Ovary (tissue), 10 donors: ENCODE results near the gene TFE3. TPM values are rescaled to one million over a fixed set of nuclear protein-coding genes. Genes with fewer than 3 reads are reported as not detected.

Experiments used
- DNase-seq, 5 donors: peaks; one replicate each; pipeline ENCODE4 v3.0.0-alpha.2; 2019 to 2020
- H3K27ac ChIP-seq, 2 donors: fragments of 200-600 bp; one replicate each; pipeline versions ENCODE4 v1.5.1 to v1.8.0; 2019 to 2022
- H3K27me3 ChIP-seq: fragments of 200-600 bp; one replicate; pipeline ENCODE4 v1.8.0; 2022
- H3K36me3 ChIP-seq: fragments of 200-600 bp; sonication (generic); one replicate; pipeline ENCODE4 v1.5.1; 2019
- H3K4me1 ChIP-seq: one replicate; pipeline ENCODE4 v1.8.1; 2013; ENCODE audit warnings: mild to moderate bottlenecking, moderate library complexity; ENCODE audit not compliant: insufficient read depth
- H3K4me3 ChIP-seq: fragments of 200-600 bp; sonication (generic); one replicate; pipeline ENCODE4 v1.5.1; 2017
- H3K9me3 ChIP-seq, 2 donors: fragments of 200-600 bp in 1 of 2; sonication (generic) in 1 of 2; one replicate each; pipeline versions ENCODE4 v1.5.1 to v1.8.1; 2013 to 2019; ENCODE audit warnings: mild to moderate bottlenecking in 1 of 2, moderate library complexity in 1 of 2
- CTCF ChIP-seq, 3 donors: fragments of 450-650 bp in 2 of 3; fragments of 200-600 bp in 1 of 3; IDR thresholded peaks; one replicate each; pipeline versions ENCODE4 v1.5.1 to v1.8.0; 2016 to 2022; ENCODE audit warnings: antibody characterized with exemption in 3 of 3, mild to moderate bottlenecking in 1 of 3
- EP300 ChIP-seq: sonication (generic); formaldehyde crosslinking; IDR thresholded peaks from one replicate; pipeline ENCODE4 v1.6.1; 2017; ENCODE audit warnings: antibody characterized with exemption
- POLR2A ChIP-seq: fragments of 450-650 bp; IDR thresholded peaks from one replicate; pipeline ENCODE4 v1.6.1; 2017; ENCODE audit warnings: antibody characterized with exemption, mild to moderate bottlenecking, moderate library complexity
- WGBS, 3 donors: extraction: QIAGEN DNeasy Blood & Tissue Kit in 1 of 3; methylation state at CpG; one replicate each; pipeline versions ENCODE4 v1.1.5 to v1.1.7; 2013 to 2017; 5-methylcytosine and 5-hydroxymethylcytosine counted together
- intact Hi-C, 4 donors: fragments of 100-400 bp; cut with DNase I; formaldehyde crosslinking; loops; one replicate each; pipeline versions ENCODE4 v1.11.0 to v1.15.1; 2022 to 2023
- long read RNA-seq, 3 donors: library from polyadenylated mRNA in 2 of 3; unstranded in 2 of 3; transcript quantifications; one replicate each; pipeline ENCODE4 v2.0.0 and lab custom pipeline, GENCODE V29; 2021 to 2026
- polyA plus RNA-seq, 2 donors: library from polyadenylated mRNA; stranded (reverse); fragments of 200-250 nt in 1 of 2; fragments of 350-450 nt in 1 of 2; fragmentation: Illumina TruSeq in 1 of 2; extraction: RNeasy Lipid Tissue Mini Kit (QIAGEN cat#74804) in 1 of 2; gene quantifications; one replicate each; pipeline ENCODE4 v1.2.3, GENCODE V29; 2013 to 2014
- total RNA-seq, 7 donors: library from RNA; depleted of rRNA in 2 of 7; stranded (reverse); fragments of >200 nt in 2 of 7; fragmentation: NEBNext Ultra II Directional in 3 of 7; extraction: Animal tissue kit (Norgen Biotek cat#: 25700) in 3 of 7; gene quantifications; one replicate each; pipeline versions ENCODE4 v1.1.0 to v1.2.4, GENCODE V29; 2016 to 2023
- donor health status: DM: no; HTN: no; CAD: no; lungs with moderate emphysema.
- donor health status: DM: no; HTN: no; CAD: no.
- donor health status: Bipolar disorder and iron deficiency.
- donor health status: DM: yes; HTN: yes; CAD: no.
- donor health status: DM: no; HTN: no; CAD: no.
- donor health status: DM: yes; HTN: yes; CAD: no.

The TFE3 gene
- total RNA-seq (10 to 100 TPM; 44.8 to 69.4 (median 57.3) TPM), polyA plus RNA-seq (10 to 100 TPM; 42.1 to 49.2 TPM)
- long read RNA-seq, donor 1, transcript TFE3-204 (10 exons, 3,279 nt), result minor isoform, 16 of 123 reads
- long read RNA-seq, donor 1, transcript TFE3-201 (10 exons, 3,415 nt), result major isoform, 29 of 123 reads
- long read RNA-seq, donor 1, partial matches to known transcripts, result 31 of 123 reads
- long read RNA-seq, donor 1, other reads (novel, unspliced or antisense), result 45 of 123 reads
- long read RNA-seq, donor 2, partial matches to known transcripts, result 0 of 5 reads
- long read RNA-seq, donor 2, other reads (novel, unspliced or antisense), result 0 of 5 reads
- long read RNA-seq, donor 3, transcript TFE3-204 (10 exons, 3,279 nt), result minor isoform, 34 of 168 reads
- long read RNA-seq, donor 3, transcript TFE3-201 (10 exons, 3,415 nt), result major isoform, 76 of 168 reads
- long read RNA-seq, donor 3, partial matches to known transcripts, result 20 of 168 reads
- long read RNA-seq, donor 3, other reads (novel, unspliced or antisense), result 37 of 168 reads

GRCh38 chrX:49043220-49043986, at the start of gene TFE3:
TSS of gene TFE3 (minus strand) at chrX:49043357. CDS start at chrX:49043226, 131 bp downstream.
- Histone ChIP-seq H3K27me3 (no peaks in the 10 kb centered on the region), H3K9me3 (peaks cover 0 to 3% of the 10 kb centered on the region in 2 donors), H3K4me1 (no peaks in the 10 kb centered on the region), H3K36me3 (no peaks in the 10 kb centered on the region), H3K27ac (peak within 1 kb of the TSS; percentile 97 to 99), H3K4me3 (peak within 1 kb of the TSS; percentile 61)
- WGBS, 3 donors, result 27 to 34% (median 31%) methylated on average over 65 to 67 of the region's 67 CpGs
- intact Hi-C loops, result no loop called here
- peak; percentile 96 to 99 (median 97) for DNase-seq
- TF ChIP-seq EP300 (peak; percentile 69), POLR2A (peak; percentile 80), CTCF (IDR thresholded peaks at IDR 0.05) (peak; percentile 58 to 80 (median 61))

- Histone ChIP-seq H3K36me3 (no peaks in the 10 kb centered on the region), H3K9me3 (no peaks in the 10 kb centered on the region), H3K27ac (no peak overlapping the region), H3K4me1 (no peaks in the 10 kb centered on the region), H3K4me3 (no peak overlapping the region), H3K27me3 (no peaks in the 10 kb centered on the region)
- WGBS, 3 donors, result 77 to 83% (median 79%) methylated on average over 4 of the region's 4 CpGs
- DNase-seq, result no peak
- intact Hi-C loops, result no loop called here
- no peak for TF ChIP-seq CTCF (IDR thresholded peaks at IDR 0.05)
Observed at GRCh38 chrX:49089553-49089952, 46.4 kb upstream of the TFE3 start.

GRCh38 chrX:49082271-49082871, 39.2 kb upstream of the TFE3 start:
- no peaks in the 10 kb centered on the region for H3K4me1 ChIP-seq
- H3K4me3 ChIP-seq, result no peak overlapping the region
- intact Hi-C loops, result no loop called here
- H3K27ac ChIP-seq, result no peak overlapping the region
- WGBS, 3 donors, result 73 to 77% (median 75%) methylated on average over 4 of the region's 4 CpGs
- H3K36me3 ChIP-seq, result no peaks in the 10 kb centered on the region
- H3K27me3 ChIP-seq, result no peaks in the 10 kb centered on the region
- H3K9me3 ChIP-seq, result no peaks in the 10 kb centered on the region
- no peak for DNase-seq
- TF ChIP-seq EP300, result no peak

GRCh38 chrX:49079489-49080428, 36.6 kb upstream of the TFE3 start, which contains the start of gene WDR45:
TSS of gene WDR45 (minus strand) at chrX:49079887. CDS start at chrX:49078095, 1,792 bp downstream.
- Histone ChIP-seq H3K36me3 (no peaks in the 10 kb centered on the region), H3K9me3 (no peaks in the 10 kb centered on the region), H3K4me1 (no peaks in the 10 kb centered on the region), H3K27me3 (no peaks in the 10 kb centered on the region), H3K4me3 (peak within 1 kb of the TSS; percentile 58), H3K27ac (peak within 1 kb of the TSS; percentile 87 to 92)
- TF ChIP-seq POLR2A (peak; percentile 77), EP300 (no peak), CTCF (IDR thresholded peaks at IDR 0.05) (peak in 1 of 3 donors; percentile 11)
- intact Hi-C loops, result no loop called here
- WGBS, 3 donors, result 30 to 48% (median 30%) methylated on average over 55 of the region's 55 CpGs
- DNase-seq, result peak; percentile 76 to 83 (median 81)
